Fibroblast of the aortic adventitia (primary cell): ENCODE results near the gene NR1I2. TPM values are rescaled to one million over a fixed set of nuclear protein-coding genes. Genes with fewer than 3 reads are reported as not detected.

Experiments used
- DNase-seq: peaks from one replicate; pipeline ENCODE4 v3.0.0-alpha.2; 2010; ENCODE audit warnings: low read depth
- H3K4me3 ChIP-seq: 2 replicates; pipeline ENCODE4 v1.5.1; 2011; ENCODE audit warnings: low read depth, mild to moderate bottlenecking, control low read depth, low read length, moderate library complexity
- CTCF ChIP-seq: IDR thresholded peaks from 2 replicates; pipeline ENCODE4 v1.5.1; 2011; ENCODE audit warnings: mild to moderate bottlenecking, low read length, control low read depth, inconsistent platforms; ENCODE audit not compliant: insufficient read depth
- total RNA-seq: library from RNA; depleted of rRNA; stranded (reverse); fragments of >200 nt; gene quantifications from 2 replicates; pipeline ENCODE4 v1.2.3, GENCODE V29; 2012; ENCODE audit warnings: low replicate concordance

The NR1I2 gene
- total RNA-seq: 0.27 TPM in 1 of 2 replicates, not detected in the other

DNA sequence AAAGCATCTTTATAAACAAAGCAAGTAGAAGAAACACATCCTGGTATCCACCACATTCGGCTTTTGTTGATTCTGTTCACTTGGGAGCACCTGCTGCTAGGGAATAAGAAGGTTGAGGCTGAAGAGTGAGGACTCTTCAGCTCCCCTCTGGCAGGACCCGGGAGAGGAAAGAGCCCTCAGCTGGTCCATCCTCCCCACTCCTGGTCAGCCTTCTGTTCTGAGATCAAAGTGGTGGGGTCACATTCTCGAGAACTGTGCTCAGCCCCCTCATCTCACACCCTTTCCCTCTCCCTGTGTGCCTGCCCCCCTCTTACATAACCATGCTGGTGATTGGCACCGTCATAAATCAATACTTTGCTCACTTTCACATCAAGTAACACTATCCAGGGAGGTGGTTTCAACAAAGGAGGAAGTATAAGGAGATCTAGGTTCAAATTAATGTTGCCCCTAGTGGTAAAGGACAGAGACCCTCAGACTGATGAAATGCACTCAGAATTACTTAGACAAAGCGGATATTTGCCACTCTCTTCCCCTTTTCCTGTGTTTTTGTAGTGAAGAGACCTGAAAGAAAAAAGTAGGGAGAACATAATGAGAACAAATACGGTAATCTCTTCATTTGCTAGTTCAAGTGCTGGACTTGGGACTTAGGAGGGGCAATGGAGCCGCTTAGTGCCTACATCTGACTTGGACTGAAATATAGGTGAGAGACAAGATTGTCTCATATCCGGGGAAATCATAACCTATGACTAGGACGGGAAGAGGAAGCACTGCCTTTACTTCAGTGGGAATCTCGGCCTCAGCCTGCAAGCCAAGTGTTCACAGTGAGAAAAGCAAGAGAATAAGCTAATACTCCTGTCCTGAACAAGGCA lies at the start of gene NR1I2:
NR1I2 (plus strand) TSS at position 772 of the 869 bp plus-strand sequence.
- no peak for TF ChIP-seq CTCF
- DNase-seq: no peak
- no peak within 1 kb of the TSS for H3K4me3 ChIP-seq

DNA sequence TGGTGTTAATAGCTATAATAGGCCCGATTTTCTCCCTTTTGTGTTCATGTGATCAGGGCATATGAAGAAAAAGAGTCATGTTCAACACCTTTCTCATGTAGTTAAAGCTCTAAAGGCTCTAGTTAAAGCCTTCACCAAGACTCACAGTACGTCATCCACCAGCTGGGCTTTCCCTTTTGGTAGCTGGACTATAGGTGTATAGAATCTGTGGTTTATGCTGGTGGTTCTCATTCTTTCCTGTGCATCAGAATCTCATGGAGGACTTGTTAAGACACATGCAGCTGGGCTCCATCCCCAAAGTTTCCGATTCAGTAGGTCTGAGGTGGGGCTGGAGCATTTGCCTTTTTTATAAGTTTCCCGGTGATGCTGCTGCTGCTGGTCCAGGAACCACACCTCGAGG lies 48.1 kb upstream of the NR1I2 start:
- TF ChIP-seq CTCF: no peak
- no peak overlapping the region for H3K4me3 ChIP-seq
- DNase-seq: no peak

DNA sequence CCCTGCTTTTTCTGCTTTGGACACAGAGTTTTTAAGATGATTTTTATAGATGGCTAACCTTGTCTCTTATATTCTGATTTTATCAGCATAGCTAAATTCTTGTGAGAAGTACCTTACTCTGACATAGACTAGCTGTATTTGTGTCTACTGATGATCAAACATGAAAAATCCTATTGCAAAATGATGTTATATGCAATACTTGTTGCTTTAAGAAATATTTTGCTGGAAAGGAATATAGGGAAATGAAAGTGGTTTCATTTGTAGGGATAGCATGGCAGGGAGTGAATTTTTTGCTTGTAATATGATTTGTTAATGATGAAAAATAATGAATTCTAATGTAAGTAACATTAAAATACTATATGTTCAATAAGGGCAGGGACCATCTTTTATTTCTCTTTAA lies 43.2 kb upstream of the NR1I2 start:
- no peak overlapping the region for H3K4me3 ChIP-seq
- no peak for TF ChIP-seq CTCF
- no peak for DNase-seq

DNA sequence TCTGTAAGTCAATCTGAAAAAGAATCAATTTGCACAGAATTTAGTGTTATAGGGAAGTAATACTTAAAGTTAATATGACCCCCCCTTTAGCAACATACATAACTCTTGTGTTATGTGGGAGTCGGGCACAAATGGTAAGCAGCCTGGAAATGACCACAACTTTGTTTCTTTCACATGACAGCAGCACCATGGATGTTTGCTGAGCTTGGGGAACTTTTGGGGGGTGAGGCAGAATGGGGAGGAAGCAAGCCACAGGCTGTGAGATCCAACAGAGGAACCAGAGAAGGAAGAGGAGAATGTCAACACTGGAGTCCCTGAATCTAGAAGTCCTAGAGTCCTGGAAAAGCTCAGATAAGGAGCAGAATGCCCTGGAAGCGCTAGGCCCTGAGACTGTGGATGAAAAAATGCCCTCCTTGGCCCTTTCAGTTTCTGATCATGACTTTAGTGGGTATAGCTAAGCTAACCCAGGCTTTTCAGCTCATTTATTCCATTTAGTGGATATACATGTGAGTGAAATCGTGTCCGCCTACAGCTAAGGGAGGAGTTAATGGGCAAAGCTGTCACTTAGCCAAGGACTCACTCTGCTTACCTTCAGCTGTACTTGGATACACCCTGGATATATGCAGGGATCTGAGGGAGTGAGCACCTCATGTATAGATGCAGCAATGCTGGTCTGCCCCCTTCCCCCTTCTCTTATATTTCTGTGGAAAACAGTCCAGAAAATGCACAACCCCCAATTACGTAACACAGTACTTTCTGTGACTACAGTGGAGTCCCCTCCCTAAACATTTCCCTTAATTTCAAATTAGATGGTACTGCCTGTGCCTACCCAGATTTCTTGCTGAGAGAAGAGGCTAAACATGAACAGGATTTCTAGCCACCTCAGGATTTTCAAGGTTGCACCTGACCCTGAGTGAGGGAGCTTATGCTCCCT lies 40.0 kb upstream of the NR1I2 start:
- no peak overlapping the region for H3K4me3 ChIP-seq
- no peak for DNase-seq
- no peak for TF ChIP-seq CTCF

DNA sequence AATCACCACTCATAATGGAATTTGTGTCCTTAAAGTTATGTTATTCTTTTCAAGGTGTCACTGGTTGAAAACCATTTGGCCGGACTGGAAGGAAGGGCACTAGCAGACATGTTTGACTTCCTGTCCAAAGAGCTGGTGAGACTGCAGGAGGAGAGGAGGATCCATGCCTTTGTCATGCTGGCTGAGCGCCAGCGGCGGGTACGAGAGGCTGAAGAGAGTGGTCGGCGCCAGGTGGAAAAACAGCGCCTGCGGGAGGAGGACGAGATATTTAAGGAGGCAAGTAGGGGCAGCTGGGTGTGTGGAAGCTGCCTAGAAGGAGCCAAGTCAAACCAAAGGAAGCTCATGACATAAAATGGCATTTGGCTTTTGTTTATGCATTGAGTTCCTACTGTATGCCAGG lies 38.0 kb upstream of the NR1I2 start:
- TF ChIP-seq CTCF: no peak
- no peak for DNase-seq
- no peak overlapping the region for H3K4me3 ChIP-seq

GRCh38 chr3:119745942-119746341 lies 36.0 kb upstream of the NR1I2 start:
- no peak overlapping the region for H3K4me3 ChIP-seq
- no peak for DNase-seq
- no peak for TF ChIP-seq CTCF
